Muscle of arm (tissue), 14 donors: ENCODE measurements around the gene SPINK2. TPM values are rescaled to one million over a fixed set of nuclear protein-coding genes. Genes with fewer than 3 reads are reported as not detected.
A peak's percentile ranks its signal among the peaks of the same experiment; 100 is the strongest.

Source experiments
- DNase-seq: peaks from one replicate; pipeline ENCODE4 v3.0.0-alpha.2; 2013
- long read RNA-seq, 11 donors: transcript quantifications; one replicate each; lab custom pipeline, GENCODE V29; 2026
- polyA plus RNA-seq, 12 donors: library from polyadenylated mRNA; unstranded; fragments of 120-200 nt; gene quantifications; one replicate each; pipeline ENCODE4 v1.2.1, GENCODE V29; 2013; ENCODE audit not compliant: insufficient read length in 12 of 12

The SPINK2 gene, protein sequence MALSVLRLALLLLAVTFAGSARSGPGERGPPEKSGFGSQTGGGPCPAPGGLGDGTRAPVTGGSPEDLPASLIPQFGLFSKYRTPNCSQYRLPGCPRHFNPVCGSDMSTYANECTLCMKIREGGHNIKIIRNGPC
- under 1 TPM in 1 of 12 donors, not detected in 11; 0.49 TPM for polyA plus RNA-seq
- long read RNA-seq, donor 1, partial matches to known transcripts, result 0 of 1 reads
- long read RNA-seq, donor 1, other reads (novel, unspliced or antisense), result 0 of 1 reads
- long read RNA-seq, donor 2, result 0 reads
- long read RNA-seq, donor 3, result 0 reads
- long read RNA-seq, donor 4, result 0 reads
- long read RNA-seq, donor 5, result 0 reads
- long read RNA-seq, donor 6, result 0 reads
- long read RNA-seq, donor 7, result 0 reads
- long read RNA-seq, donor 8, partial matches to known transcripts, result 25 of 36 reads
- long read RNA-seq, donor 8, other reads (novel, unspliced or antisense), result 11 of 36 reads
- long read RNA-seq, donor 9, result 0 reads
- long read RNA-seq, donor 10, result 0 reads
- long read RNA-seq, donor 11, result 0 reads

GRCh38 chr4:56821381-56822243 is at the start of gene SPINK2:
Gene SPINK2, minus strand, starts transcription at chr4:56821701. Its CDS starts 39 bp downstream, at chr4:56821662.
- no peak for DNase-seq

GRCh38 chr4:56870946-56871345 is 49.4 kb upstream of the SPINK2 start:
- DNase-seq, result peak; percentile 70

- no peak for DNase-seq
Measured at GRCh38 chr4:56863441-56864139, 42.1 kb upstream of the SPINK2 start.

- DNase-seq, result no peak
Measured at GRCh38 chr4:56861360-56861759, 39.9 kb upstream of the SPINK2 start.

GRCh38 chr4:56860781-56861180 is 39.3 kb upstream of the SPINK2 start:
- DNase-seq, result no peak

GRCh38 chr4:56859841-56860240 is 38.3 kb upstream of the SPINK2 start:
- no peak for DNase-seq

DNA sequence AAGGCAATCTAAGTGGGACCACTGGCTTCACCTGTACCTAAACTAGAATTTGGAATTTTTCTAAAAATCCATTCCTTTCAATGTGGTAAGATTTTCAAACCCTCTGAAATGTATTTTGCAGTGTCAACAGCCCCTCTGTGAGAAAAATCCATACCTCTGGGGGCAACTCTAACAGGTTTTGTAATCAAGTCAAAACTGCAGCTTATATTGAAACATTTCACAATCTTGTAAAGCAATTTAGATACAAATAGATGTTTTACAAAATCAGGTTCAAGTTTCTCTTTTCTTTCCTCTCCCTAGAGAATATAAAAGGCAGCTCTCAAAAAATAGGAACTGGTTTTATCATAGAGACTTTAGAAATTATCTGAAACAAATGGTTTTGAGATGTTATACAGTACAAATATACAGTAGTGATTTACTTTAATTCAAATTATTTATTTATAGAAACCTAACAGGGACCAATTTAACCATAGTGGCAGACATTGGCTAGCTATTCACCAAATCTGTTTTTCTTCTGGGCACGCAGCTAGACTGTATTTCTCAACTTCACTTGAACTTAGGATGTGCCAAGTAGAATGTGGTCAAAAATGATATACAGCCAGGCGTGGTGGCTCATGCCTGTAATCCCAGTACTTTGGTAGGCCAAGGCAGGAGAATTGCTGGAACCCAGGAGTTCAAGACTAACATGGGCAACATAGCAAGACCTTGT is 36.3 kb upstream of the SPINK2 start:
- DNase-seq, result no peak

GRCh38 chr4:56856656-56857055 is 35.2 kb upstream of the SPINK2 start:
- DNase-seq, result peak; percentile 40

GRCh38 chr4:56850910-56851309 is 29.4 kb upstream of the SPINK2 start:
- DNase-seq, result no peak

GRCh38 chr4:56844802-56845580 is 23.5 kb upstream of the SPINK2 start:
- DNase-seq, result no peak

GRCh38 chr4:56843421-56843899 is 22.0 kb upstream of the SPINK2 start:
- DNase-seq, result no peak

DNA sequence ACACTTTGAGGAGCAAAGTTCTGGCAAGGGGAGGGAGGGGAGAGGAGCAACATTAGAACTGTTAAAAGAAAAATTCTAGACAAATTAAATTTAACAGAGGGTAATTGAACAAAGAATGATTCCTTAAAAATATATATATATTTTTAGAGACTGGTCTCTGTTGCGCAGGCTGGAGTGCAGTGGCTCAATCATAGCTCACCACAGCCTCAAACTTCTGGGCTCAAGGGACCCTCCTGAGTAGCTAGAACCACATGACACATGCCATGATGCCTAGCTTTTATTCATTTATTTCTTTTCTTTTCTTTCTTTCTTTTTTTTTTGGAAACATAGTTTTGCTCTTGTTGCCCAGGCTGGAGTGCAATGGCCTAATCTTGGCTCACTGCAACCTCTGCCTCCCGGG is 19.1 kb upstream of the SPINK2 start:
- DNase-seq, result no peak

- DNase-seq, result no peak
Measured at GRCh38 chr4:56828784-56829535, 7.5 kb upstream of the SPINK2 start.

GRCh38 chr4:56823933-56824600 is 2.6 kb upstream of the SPINK2 start:
- no peak for DNase-seq

GRCh38 chr4:56818797-56819196 is 2.7 kb downstream of the SPINK2 start:
- no peak for DNase-seq

GRCh38 chr4:56817840-56818491 is 3.5 kb downstream of the SPINK2 start:
- no peak for DNase-seq

DNA sequence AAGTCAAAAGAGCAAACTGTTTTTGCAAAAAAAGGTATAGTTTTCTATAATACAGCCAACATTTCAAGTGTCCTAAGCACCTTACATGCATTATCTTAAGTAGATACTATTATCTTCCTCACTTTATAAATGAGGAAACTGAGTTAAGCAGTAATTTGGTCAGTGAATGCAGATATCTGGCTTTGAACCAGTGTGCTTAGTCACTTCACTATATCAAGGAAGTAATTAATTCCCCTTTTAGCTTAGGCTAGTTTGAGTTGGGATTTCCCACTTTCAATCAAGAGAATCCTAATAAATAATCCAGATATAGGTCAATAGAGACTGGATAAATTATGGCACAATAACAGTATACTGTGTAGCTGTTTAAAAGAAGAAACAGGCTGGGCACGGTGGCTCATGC is 14.8 kb downstream of the SPINK2 start:
- no peak for DNase-seq

DNA sequence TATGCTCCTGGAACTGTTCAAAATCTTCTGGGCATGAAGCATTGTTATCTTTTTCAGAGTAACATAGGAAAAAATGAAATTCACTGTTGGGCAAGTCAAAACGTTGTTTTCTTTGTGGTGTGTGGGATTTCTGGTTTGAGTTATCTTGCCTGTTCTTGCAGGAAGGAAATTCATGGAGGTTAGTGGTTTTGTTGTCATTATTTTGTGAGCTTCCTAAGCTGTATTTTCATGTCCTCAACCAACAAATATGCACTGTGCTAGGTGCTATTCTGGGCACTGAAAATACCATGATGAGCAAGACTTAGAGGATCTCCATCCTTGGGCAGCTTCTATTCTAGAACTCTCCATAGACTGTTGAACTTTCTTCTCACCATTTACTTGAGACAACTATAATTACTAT is 16.9 kb downstream of the SPINK2 start:
- DNase-seq, result no peak
